Trophoblast cell (in vitro differentiated cells and primary cell): ENCODE results near the gene RDH8.

Experiments
- DNase-seq, 2 donors: peaks; one replicate each; pipeline ENCODE4 v3.0.0-alpha.2; 2016
- H2AFZ ChIP-seq: 2 replicates; pipeline ENCODE4 v1.6.1; 2013; ENCODE audit warnings: low read length, moderate library complexity, mild to moderate bottlenecking; ENCODE audit not compliant: insufficient read depth, poor library complexity
- H2AK5ac ChIP-seq: 2 replicates; pipeline ENCODE4 v1.6.1; 2013; ENCODE audit warnings: mild to moderate bottlenecking, low read length
- H2BK120ac ChIP-seq: 2 replicates; pipeline ENCODE4 v1.6.1; 2013; ENCODE audit warnings: low read length, mild to moderate bottlenecking, moderate library complexity; ENCODE audit not compliant: insufficient read depth, poor library complexity
- H2BK12ac ChIP-seq: 2 replicates; pipeline ENCODE4 v1.6.1; 2013; ENCODE audit warnings: mild to moderate bottlenecking, low read length, moderate library complexity
- H2BK5ac ChIP-seq: 2 replicates; pipeline ENCODE4 v1.6.1; 2013; ENCODE audit warnings: low read length, low read depth, moderate library complexity, mild to moderate bottlenecking; ENCODE audit not compliant: poor library complexity
- H3K14ac ChIP-seq: 2 replicates; pipeline ENCODE4 v1.6.1; 2013; ENCODE audit warnings: mild to moderate bottlenecking, low read length
- H3K18ac ChIP-seq: 2 replicates; pipeline ENCODE4 v1.6.1; 2013; ENCODE audit warnings: mild to moderate bottlenecking, low read length
- H3K23ac ChIP-seq: 2 replicates; pipeline ENCODE4 v1.6.1; 2013; ENCODE audit warnings: low read length
- H3K27ac ChIP-seq: 2 replicates; pipeline ENCODE4 v1.5.1; 2013; ENCODE audit warnings: low read depth, mild to moderate bottlenecking, inconsistent platforms, low read length, moderate library complexity
- H3K27me3 ChIP-seq: 2 replicates; pipeline ENCODE4 v1.6.1; 2013; ENCODE audit warnings: inconsistent platforms, mild to moderate bottlenecking, low read length, moderate library complexity; ENCODE audit not compliant: insufficient read depth
- H3K36me3 ChIP-seq, 2 experiments: 1 replicate in 1 of 2; 2 replicates in 1 of 2; pipeline ENCODE4 v1.6.1; 2013; ENCODE audit warnings: low read length in 2 of 2, mild to moderate bottlenecking in 2 of 2, moderate library complexity in 1 of 2; ENCODE audit not compliant: insufficient read depth in 2 of 2, control insufficient read depth in 1 of 2
- H3K4ac ChIP-seq: 2 replicates; pipeline ENCODE4 v1.6.1; 2013; ENCODE audit warnings: low read depth, mild to moderate bottlenecking, low read length, moderate library complexity
- H3K4me1 ChIP-seq, 2 experiments: 1 replicate in 1 of 2; 2 replicates in 1 of 2; pipeline ENCODE4 v1.6.1; 2013; ENCODE audit warnings: low read length in 2 of 2, mild to moderate bottlenecking in 2 of 2, moderate library complexity in 1 of 2; ENCODE audit not compliant: insufficient read depth in 2 of 2, control insufficient read depth in 1 of 2
- H3K4me2 ChIP-seq: 2 replicates; pipeline ENCODE4 v1.6.1; 2013; ENCODE audit warnings: inconsistent platforms, mild to moderate bottlenecking, low read length, moderate library complexity
- H3K4me3 ChIP-seq: 2 replicates; pipeline ENCODE4 v1.5.1; 2013; ENCODE audit warnings: mild to moderate bottlenecking, low read depth, low read length, inconsistent platforms
- H3K79me1 ChIP-seq: one replicate; pipeline ENCODE4 v1.6.1; 2013; ENCODE audit warnings: low read length
- H3K79me2 ChIP-seq: 2 replicates; pipeline ENCODE4 v1.6.1; 2013; ENCODE audit warnings: low read length, mild to moderate bottlenecking; ENCODE audit not compliant: control insufficient read depth, insufficient read depth, poor library complexity
- H3K9ac ChIP-seq: 2 replicates; pipeline ENCODE4 v1.6.1; 2013; ENCODE audit warnings: mild to moderate bottlenecking, low read length
- H3K9me3 ChIP-seq: 2 replicates; pipeline ENCODE4 v1.6.1; 2013; ENCODE audit warnings: low read depth, mild to moderate bottlenecking, control low read depth, inconsistent platforms, low read length; ENCODE audit not compliant: insufficient read depth
- H4K12ac ChIP-seq: 2 replicates; pipeline ENCODE4 v1.6.1; 2013; ENCODE audit warnings: low read depth, mild to moderate bottlenecking, low read length, moderate library complexity
- H4K8ac ChIP-seq: 2 replicates; pipeline ENCODE4 v1.6.1; 2013; ENCODE audit warnings: low read depth, mild to moderate bottlenecking, low read length, moderate library complexity
- H4K91ac ChIP-seq: one replicate; pipeline ENCODE4 v1.6.1; 2013; ENCODE audit warnings: low read depth, mild to moderate bottlenecking, low read length, moderate library complexity
- WGBS: extraction: QIAGEN DNeasy Blood & Tissue Kit; methylation state at CpG from one replicate; pipeline ENCODE4 v1.1.7; 2013; ENCODE audit warnings: missing lambda C conversion rate; ENCODE audit not compliant: insufficient read length, insufficient coverage; ENCODE audit errors: extremely low coverage; 5-methylcytosine and 5-hydroxymethylcytosine counted together

Gene RDH8

DNA sequence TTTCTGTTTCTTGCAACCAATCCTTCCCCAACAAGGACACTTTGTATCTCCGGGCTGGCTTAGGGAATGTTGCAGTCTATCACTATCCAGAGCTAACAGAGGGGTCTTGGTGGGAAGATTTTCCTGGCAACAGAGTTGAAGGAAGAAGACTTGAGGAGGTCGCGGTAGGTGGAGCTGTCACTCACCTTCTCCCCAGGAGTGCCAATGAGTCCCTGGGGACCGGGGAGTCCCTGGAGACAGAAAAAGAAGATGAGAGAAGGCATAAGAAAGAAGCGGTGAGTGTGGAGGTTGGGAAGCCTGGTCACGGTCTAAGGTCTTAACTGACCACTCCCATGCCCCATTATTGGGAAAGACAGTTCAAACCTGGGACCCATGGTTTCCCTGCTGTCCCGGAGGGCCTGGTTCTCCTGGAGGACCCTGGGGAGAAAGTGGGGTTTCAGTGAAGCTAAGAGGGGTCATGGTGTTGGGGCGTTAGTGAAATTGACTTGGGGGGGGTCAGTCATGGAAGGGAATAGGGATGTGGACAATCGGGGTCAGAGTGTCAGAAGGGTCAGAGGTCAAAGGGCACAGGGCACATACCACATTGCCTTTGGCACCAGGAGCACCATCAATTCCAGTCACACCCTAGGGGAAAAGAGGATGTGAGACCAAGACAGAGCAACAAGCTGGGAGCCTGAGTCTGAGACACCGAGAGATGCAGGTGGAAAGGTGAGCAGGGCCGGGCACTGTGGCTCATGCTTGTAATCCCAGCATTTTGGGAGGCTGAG lies 21.7 kb upstream of the RDH8 start:
- DNase-seq, result no peak
- H2BK5ac ChIP-seq, result no peak overlapping the region
- H3K4me1 ChIP-seq, result no peaks in the 10 kb centered on the region
- no CpG with 5 or more reads among the region's 11 CpGs for WGBS
- no peak overlapping the region for H4K91ac ChIP-seq
- no peaks in the 10 kb centered on the region for H3K9me3 ChIP-seq
- no peak overlapping the region for H3K4me3 ChIP-seq
- no peak overlapping the region for H2BK12ac ChIP-seq
- H3K27me3 ChIP-seq, result no peaks in the 10 kb centered on the region
- no peaks in the 10 kb centered on the region for H3K36me3 ChIP-seq
- no peak overlapping the region for H3K27ac ChIP-seq
- H2BK120ac ChIP-seq, result no peak overlapping the region
- H3K9ac ChIP-seq, result no peak overlapping the region
- no peak overlapping the region for H2AFZ ChIP-seq
- no peak overlapping the region for H3K4ac ChIP-seq
- H3K23ac ChIP-seq, result no peak overlapping the region
- H3K79me2 ChIP-seq, result no peaks in the 10 kb centered on the region
- H3K79me1 ChIP-seq, result no peaks in the 10 kb centered on the region
- H2AK5ac ChIP-seq, result no peak overlapping the region
- no peak overlapping the region for H3K18ac ChIP-seq
- no peak overlapping the region for H3K14ac ChIP-seq
- H4K8ac ChIP-seq, result no peak overlapping the region
- H3K4me2 ChIP-seq, result no peak overlapping the region
- no peak overlapping the region for H4K12ac ChIP-seq

DNA sequence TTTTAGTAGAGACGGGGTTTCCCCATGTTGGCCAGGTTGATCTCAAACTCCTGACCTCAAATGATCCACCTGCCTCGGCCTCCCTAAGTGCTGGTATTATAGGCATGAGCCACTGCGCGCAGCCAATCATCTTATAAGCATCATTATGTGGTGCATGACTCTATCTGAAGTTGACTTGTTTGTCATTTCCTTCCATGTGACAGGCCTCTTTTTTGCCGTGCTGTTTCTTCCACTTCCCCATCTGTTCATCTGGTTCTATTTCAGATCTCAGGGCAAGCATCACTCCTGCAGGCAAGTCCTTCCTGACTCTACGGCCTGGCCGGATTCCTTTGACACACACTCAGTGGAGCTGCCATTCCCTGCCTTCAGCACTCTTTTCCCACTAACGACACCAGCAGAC lies 18.2 kb upstream of the RDH8 start:
- H3K27me3 ChIP-seq, result no peaks in the 10 kb centered on the region
- no CpG with 5 or more reads among the region's 8 CpGs for WGBS
- H3K79me2 ChIP-seq, result no peaks in the 10 kb centered on the region
- H3K23ac ChIP-seq, result no peak overlapping the region
- DNase-seq, result no peak
- no peak overlapping the region for H3K27ac ChIP-seq
- no peaks in the 10 kb centered on the region for H3K79me1 ChIP-seq
- H3K4me1 ChIP-seq, result no peaks in the 10 kb centered on the region
- H3K14ac ChIP-seq, result no peak overlapping the region
- no peaks in the 10 kb centered on the region for H3K9me3 ChIP-seq
- no peak overlapping the region for H2BK12ac ChIP-seq
- no peak overlapping the region for H2BK5ac ChIP-seq
- no peak overlapping the region for H3K18ac ChIP-seq
- no peak overlapping the region for H3K4me2 ChIP-seq
- H3K9ac ChIP-seq, result no peak overlapping the region
- no peak overlapping the region for H2AFZ ChIP-seq
- H3K4me3 ChIP-seq, result no peak overlapping the region
- no peaks in the 10 kb centered on the region for H3K36me3 ChIP-seq
- no peak overlapping the region for H4K8ac ChIP-seq
- no peak overlapping the region for H4K12ac ChIP-seq
- H2BK120ac ChIP-seq, result no peak overlapping the region
- H4K91ac ChIP-seq, result no peak overlapping the region
- no peak overlapping the region for H3K4ac ChIP-seq
- no peak overlapping the region for H2AK5ac ChIP-seq

DNA sequence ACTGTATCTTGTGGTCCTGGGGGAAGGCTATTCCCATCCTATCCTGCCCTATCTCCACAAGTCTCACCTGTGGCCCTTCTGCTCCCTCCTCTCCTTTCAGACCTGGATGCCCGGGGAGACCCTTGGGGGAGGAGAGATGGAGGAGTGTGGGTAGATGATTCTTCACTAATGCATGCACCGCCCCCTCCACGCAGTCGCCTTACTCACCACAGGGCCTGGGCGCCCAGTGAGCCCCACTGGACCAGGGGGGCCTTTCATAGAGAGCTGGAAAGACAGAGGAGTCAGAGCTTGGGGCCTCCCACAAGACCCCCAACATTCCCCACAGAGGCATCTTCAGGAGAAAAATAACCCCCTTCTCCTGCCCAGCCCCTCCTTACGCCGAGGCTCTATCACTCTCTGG lies 17.3 kb upstream of the RDH8 start:
- Histone ChIP-seq H4K91ac (no peak overlapping the region), H4K8ac (no peak overlapping the region), H3K27me3 (no peaks in the 10 kb centered on the region), H2BK120ac (no peak overlapping the region), H3K9ac (no peak overlapping the region), H3K4me2 (no peak overlapping the region), H2BK5ac (no peak overlapping the region), H3K79me1 (no peaks in the 10 kb centered on the region), H2AFZ (no peak overlapping the region), H3K9me3 (no peaks in the 10 kb centered on the region), H3K14ac (no peak overlapping the region), H3K36me3 (no peaks in the 10 kb centered on the region), H3K4ac (no peak overlapping the region), H4K12ac (no peak overlapping the region), H2AK5ac (no peak overlapping the region), H3K18ac (no peak overlapping the region), H3K23ac (no peak overlapping the region), H2BK12ac (no peak overlapping the region), H3K4me3 (no peak overlapping the region), H3K27ac (no peak overlapping the region), H3K79me2 (no peaks in the 10 kb centered on the region), H3K4me1 (no peaks in the 10 kb centered on the region)
- no CpG with 5 or more reads among the region's 7 CpGs for WGBS
- DNase-seq, result no peak

DNA sequence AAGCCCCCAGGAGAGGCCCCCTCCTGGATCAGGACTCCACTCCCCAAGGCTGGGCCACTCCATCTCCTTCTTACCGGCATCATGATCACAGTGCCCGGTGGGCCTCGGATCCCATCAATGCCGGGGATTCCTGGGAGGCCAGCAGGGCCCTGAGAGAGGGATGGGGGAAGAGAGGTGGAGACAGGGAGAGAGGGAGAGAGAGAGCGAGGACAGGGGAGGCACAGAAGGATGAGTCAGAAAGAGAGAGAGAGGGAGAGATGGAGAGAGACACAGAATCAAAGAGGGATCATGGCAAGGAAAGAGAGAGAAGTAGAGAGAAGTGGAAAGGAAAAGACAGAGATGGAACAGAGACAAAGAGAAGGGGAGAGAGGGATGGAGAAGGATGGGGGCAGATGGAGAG lies 16.7 kb upstream of the RDH8 start:
- Histone ChIP-seq H3K4ac (no peak overlapping the region), H3K36me3 (no peaks in the 10 kb centered on the region), H3K27ac (no peak overlapping the region), H3K9me3 (no peaks in the 10 kb centered on the region), H2AFZ (no peak overlapping the region), H3K4me1 (no peaks in the 10 kb centered on the region), H3K4me2 (no peak overlapping the region), H3K79me1 (no peaks in the 10 kb centered on the region), H3K79me2 (no peaks in the 10 kb centered on the region), H3K9ac (no peak overlapping the region), H4K91ac (no peak overlapping the region), H3K27me3 (no peaks in the 10 kb centered on the region), H3K4me3 (no peak overlapping the region), H4K8ac (no peak overlapping the region), H2BK120ac (no peak overlapping the region), H2AK5ac (no peak overlapping the region), H2BK12ac (no peak overlapping the region), H3K18ac (no peak overlapping the region), H2BK5ac (no peak overlapping the region), H3K14ac (no peak overlapping the region), H4K12ac (no peak overlapping the region), H3K23ac (no peak overlapping the region)
- WGBS, result no CpG with 5 or more reads among the region's 5 CpGs
- DNase-seq, result no peak
